WTC11 (cell line): ENCODE measurements around the gene MACROH2A2. TPM values are rescaled to one million over a fixed set of nuclear protein-coding genes. Genes with fewer than 3 reads are reported as not detected.

Source experiments
- ATAC-seq: fragments of 200-7000 bp; cut with Tn5 transposase; 2 replicates; pipeline ENCODE4 v1.10.0; 2021; ENCODE audit warnings: mild to moderate bottlenecking, moderate library complexity
- CTCF ChIA-PET: fragments of 300-600 bp; sonication (Branson Sonifier 250); formaldehyde crosslinking; loops from one replicate; lab custom pipeline; 2021; ENCODE audit warnings: antibody characterized with exemption; lab: Charles Lee
- POLR2A ChIA-PET: fragments of 350-600 bp; sonication (Branson Sonifier 250); formaldehyde crosslinking; loops from one replicate; lab custom pipeline; 2021; ENCODE audit warnings: antibody characterized with exemption; lab: Charles Lee
- DNase-seq: peaks from one replicate; pipeline ENCODE4 v3.0.0; 2021; ENCODE audit warnings: low spot score
- H3K27ac Mint-ChIP-seq: 2 replicates; pipeline ENCODE4 v1.8.0; 2021; ENCODE audit warnings: mixed read lengths
- H3K27me3 Mint-ChIP-seq: 2 replicates; pipeline ENCODE4 v1.8.0; 2021; ENCODE audit warnings: low read depth, mild to moderate bottlenecking, moderate library complexity, mixed read lengths
- H3K36me3 Mint-ChIP-seq: 2 replicates; pipeline ENCODE4 v1.8.0; 2021; ENCODE audit warnings: mixed read lengths
- H3K4me1 Mint-ChIP-seq: 2 replicates; pipeline ENCODE4 v1.8.0; 2022; ENCODE audit warnings: mixed read lengths
- H3K4me3 Mint-ChIP-seq: 2 replicates; pipeline ENCODE4 v1.8.0; 2021; ENCODE audit warnings: mild to moderate bottlenecking, moderate library complexity, mixed read lengths
- H3K9me3 Mint-ChIP-seq: 2 replicates; pipeline ENCODE4 v1.8.0; 2021; ENCODE audit warnings: mixed read lengths
- CBFB ChIP-seq: sonication (generic); formaldehyde crosslinking; IDR thresholded peaks from 2 replicates; pipeline ENCODE4 v1.8.1; 2022; ENCODE audit warnings: mild to moderate bottlenecking, low read depth, missing genetic modification reagents
- CREM ChIP-seq: sonication (generic); formaldehyde crosslinking; IDR thresholded peaks from 2 replicates; pipeline ENCODE4 v1.8.1; 2022; ENCODE audit warnings: mild to moderate bottlenecking, missing genetic modification reagents, moderate library complexity
- EMX1 ChIP-seq: fragments of 250-450 bp; sonication (Bioruptor Pico); IDR thresholded peaks from 2 replicates; pipeline ENCODE4 v1.8.0; 2021; ENCODE audit warnings: mild to moderate bottlenecking
- FOXJ3 ChIP-seq: sonication (generic); formaldehyde crosslinking; IDR thresholded peaks from 2 replicates; pipeline ENCODE4 v1.9.0; 2021; ENCODE audit warnings: missing genetic modification reagents, mild to moderate bottlenecking, borderline replicate concordance
- FOXK1 ChIP-seq: sonication (generic); formaldehyde crosslinking; IDR thresholded peaks from 2 replicates; pipeline ENCODE4 v1.8.0; 2022; ENCODE audit warnings: mild to moderate bottlenecking, moderate library complexity, missing genetic modification reagents
- JUN ChIP-seq: sonication (generic); formaldehyde crosslinking; IDR thresholded peaks from 2 replicates; pipeline ENCODE4 v1.8.0; 2023; ENCODE audit warnings: mild to moderate bottlenecking, missing genetic modification reagents
- KAT7 ChIP-seq: sonication (generic); formaldehyde crosslinking; IDR thresholded peaks from 2 replicates; pipeline ENCODE4 v1.8.1; 2023; ENCODE audit warnings: missing genetic modification reagents, mild to moderate bottlenecking, borderline replicate concordance
- MXD4 ChIP-seq: fragments of 250-450 bp; sonication (Bioruptor Pico); IDR thresholded peaks from 2 replicates; pipeline ENCODE4 v1.8.0; 2021; ENCODE audit warnings: mild to moderate bottlenecking, moderate library complexity, borderline replicate concordance
- NFYB ChIP-seq: sonication (generic); formaldehyde crosslinking; conservative IDR thresholded peaks from 2 replicates; pipeline ENCODE4 v1.8.0; 2022; ENCODE audit warnings: low read depth, missing genetic modification reagents
- OVOL2 ChIP-seq: fragments of 250-450 bp; sonication (Bioruptor Pico); IDR thresholded peaks from 2 replicates; pipeline ENCODE4 v1.9.0; 2021; ENCODE audit warnings: mild to moderate bottlenecking, borderline replicate concordance
- SMAD3 ChIP-seq: sonication (generic); formaldehyde crosslinking; IDR thresholded peaks from 2 replicates; pipeline ENCODE4 v1.8.0; 2022; ENCODE audit warnings: missing genetic modification reagents, mild to moderate bottlenecking, borderline replicate concordance
- SMAD4 ChIP-seq: sonication (generic); formaldehyde crosslinking; IDR thresholded peaks from 2 replicates; pipeline ENCODE4 v1.8.0; 2022; ENCODE audit warnings: mild to moderate bottlenecking, missing genetic modification reagents
- TEAD1 ChIP-seq: sonication (generic); formaldehyde crosslinking; IDR thresholded peaks from 2 replicates; pipeline ENCODE4 v1.8.0; 2022; ENCODE audit warnings: mild to moderate bottlenecking, missing genetic modification reagents
- TEAD4 ChIP-seq: sonication (generic); formaldehyde crosslinking; IDR thresholded peaks from 2 replicates; pipeline ENCODE4 v1.8.0; 2022; ENCODE audit warnings: mild to moderate bottlenecking, missing genetic modification reagents
- ZNF219 ChIP-seq: sonication (generic); formaldehyde crosslinking; IDR thresholded peaks from 2 replicates; pipeline ENCODE4 v1.8.0; 2023; ENCODE audit warnings: missing genetic modification reagents, mild to moderate bottlenecking, borderline replicate concordance
- total RNA-seq: library from RNA; stranded (reverse); gene quantifications from 3 replicates; pipeline ENCODE4 v1.2.3, GENCODE V29; 2021
- TF ChIP-seq, protein P1 (sequence below): sonication (generic); formaldehyde crosslinking; IDR thresholded peaks from 2 replicates; pipeline ENCODE4 v1.8.0; 2023; ENCODE audit warnings: mild to moderate bottlenecking, missing genetic modification reagents
- TF ChIP-seq, protein P2 (sequence below): fragments of 250-450 bp; sonication (Bioruptor Pico); conservative IDR thresholded peaks from 2 replicates; pipeline ENCODE4 v1.9.0; 2021; ENCODE audit warnings: mild to moderate bottlenecking
- TF ChIP-seq, protein P3 (sequence below): fragments of 200-600 bp; IDR thresholded peaks from 2 replicates; pipeline ENCODE4 v1.8.0; 2022; ENCODE audit warnings: antibody characterized with exemption
- TF ChIP-seq, protein P4 (sequence below): sonication (generic); formaldehyde crosslinking; IDR thresholded peaks from 2 replicates; pipeline ENCODE4 v1.8.1; 2023; ENCODE audit warnings: mild to moderate bottlenecking, moderate library complexity, missing genetic modification reagents
- TF ChIP-seq, protein P5 (sequence below): sonication (generic); formaldehyde crosslinking; IDR thresholded peaks from 2 replicates; pipeline ENCODE4 v1.8.0; 2022; ENCODE audit warnings: missing genetic modification reagents

MACROH2A2 gene
- total RNA-seq, 1 experiment from 2014 or later: 35.4 TPM

DNA sequence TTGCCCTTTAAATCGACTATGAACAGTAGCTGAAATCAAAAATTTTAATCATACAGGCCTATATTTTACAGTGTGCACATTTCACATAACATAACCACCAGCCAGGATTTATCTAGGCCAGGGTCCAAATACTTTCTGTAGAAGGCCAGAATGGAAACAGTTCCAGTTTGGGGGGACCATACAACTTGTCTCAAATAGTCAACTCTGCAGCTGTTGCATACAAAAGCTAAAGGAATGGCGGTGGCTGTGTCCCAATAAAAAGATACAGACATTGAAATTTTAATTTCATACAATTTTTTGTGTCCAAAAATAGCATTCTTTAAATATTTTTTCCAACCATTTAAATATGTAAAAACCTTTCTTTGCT is 94.6 kb downstream of the MACROH2A2 start:
- CTCF ChIA-PET: interaction anchor here (0.8 to 4.0 kb wide), 24 partner anchors 20 to 361 kb away, joined by 3 to 79 read pairs (median 5); partner anchors contain the start of genes MACROH2A2 and SAR1A
- no peak for ATAC-seq
- H3K36me3 Mint-ChIP-seq: peaks cover 18% of the 10 kb centered on the region
- H3K9me3 Mint-ChIP-seq: no peaks in the 10 kb centered on the region
- peak overlapping the region; percentile 69 for H3K4me3 Mint-ChIP-seq
- no peak for TF ChIP-seq CBFB (CRISPR knock-in tag)
- TF ChIP-seq NFYB (CRISPR knock-in tag): no peak
- TF ChIP-seq, protein P1, sequence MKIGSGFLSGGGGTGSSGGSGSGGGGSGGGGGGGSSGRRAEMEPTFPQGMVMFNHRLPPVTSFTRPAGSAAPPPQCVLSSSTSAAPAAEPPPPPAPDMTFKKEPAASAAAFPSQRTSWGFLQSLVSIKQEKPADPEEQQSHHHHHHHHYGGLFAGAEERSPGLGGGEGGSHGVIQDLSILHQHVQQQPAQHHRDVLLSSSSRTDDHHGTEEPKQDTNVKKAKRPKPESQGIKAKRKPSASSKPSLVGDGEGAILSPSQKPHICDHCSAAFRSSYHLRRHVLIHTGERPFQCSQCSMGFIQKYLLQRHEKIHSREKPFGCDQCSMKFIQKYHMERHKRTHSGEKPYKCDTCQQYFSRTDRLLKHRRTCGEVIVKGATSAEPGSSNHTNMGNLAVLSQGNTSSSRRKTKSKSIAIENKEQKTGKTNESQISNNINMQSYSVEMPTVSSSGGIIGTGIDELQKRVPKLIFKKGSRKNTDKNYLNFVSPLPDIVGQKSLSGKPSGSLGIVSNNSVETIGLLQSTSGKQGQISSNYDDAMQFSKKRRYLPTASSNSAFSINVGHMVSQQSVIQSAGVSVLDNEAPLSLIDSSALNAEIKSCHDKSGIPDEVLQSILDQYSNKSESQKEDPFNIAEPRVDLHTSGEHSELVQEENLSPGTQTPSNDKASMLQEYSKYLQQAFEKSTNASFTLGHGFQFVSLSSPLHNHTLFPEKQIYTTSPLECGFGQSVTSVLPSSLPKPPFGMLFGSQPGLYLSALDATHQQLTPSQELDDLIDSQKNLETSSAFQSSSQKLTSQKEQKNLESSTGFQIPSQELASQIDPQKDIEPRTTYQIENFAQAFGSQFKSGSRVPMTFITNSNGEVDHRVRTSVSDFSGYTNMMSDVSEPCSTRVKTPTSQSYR (CRISPR knock-in tag): no peak
- TF ChIP-seq FOXK1 (CRISPR knock-in tag): no peak
- TF ChIP-seq, protein P2, sequence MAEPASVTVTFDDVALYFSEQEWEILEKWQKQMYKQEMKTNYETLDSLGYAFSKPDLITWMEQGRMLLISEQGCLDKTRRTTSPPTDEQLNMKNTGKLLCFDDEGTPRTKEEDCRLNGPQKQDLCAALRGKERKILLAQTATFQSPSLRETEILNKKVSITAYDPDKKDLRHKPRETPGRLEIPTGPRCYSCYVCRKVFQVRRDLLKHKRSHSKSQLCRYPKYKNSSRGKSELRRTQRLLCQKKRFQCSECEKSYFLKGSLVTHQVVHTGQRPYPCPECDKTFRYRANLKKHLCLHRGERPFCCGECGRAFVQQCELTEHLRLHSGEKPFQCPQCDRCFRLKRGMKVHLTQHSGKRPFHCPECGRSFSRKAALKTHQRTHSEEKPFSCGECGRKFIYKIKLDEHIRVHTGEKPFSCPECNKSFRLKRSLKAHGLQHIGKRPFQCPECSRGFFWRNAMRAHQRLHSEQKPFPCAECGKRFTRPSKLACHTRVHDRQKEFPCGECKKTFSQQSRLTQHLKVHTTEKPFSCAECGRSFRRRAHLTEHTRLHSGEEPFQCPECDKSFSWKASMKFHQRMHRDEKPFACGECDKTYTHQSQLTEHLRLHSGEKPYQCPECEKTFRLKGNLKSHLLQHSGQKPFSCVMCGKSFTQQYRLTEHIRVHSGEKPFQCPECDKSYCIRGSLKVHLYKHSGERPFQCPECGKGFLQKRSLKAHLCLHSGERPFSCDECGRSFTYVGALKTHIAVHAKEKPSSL (CRISPR knock-in tag): no peak
- no peak for TF ChIP-seq JUN (CRISPR knock-in tag)
- TF ChIP-seq FOXJ3 (CRISPR knock-in tag): no peak
- TF ChIP-seq, protein P3, sequence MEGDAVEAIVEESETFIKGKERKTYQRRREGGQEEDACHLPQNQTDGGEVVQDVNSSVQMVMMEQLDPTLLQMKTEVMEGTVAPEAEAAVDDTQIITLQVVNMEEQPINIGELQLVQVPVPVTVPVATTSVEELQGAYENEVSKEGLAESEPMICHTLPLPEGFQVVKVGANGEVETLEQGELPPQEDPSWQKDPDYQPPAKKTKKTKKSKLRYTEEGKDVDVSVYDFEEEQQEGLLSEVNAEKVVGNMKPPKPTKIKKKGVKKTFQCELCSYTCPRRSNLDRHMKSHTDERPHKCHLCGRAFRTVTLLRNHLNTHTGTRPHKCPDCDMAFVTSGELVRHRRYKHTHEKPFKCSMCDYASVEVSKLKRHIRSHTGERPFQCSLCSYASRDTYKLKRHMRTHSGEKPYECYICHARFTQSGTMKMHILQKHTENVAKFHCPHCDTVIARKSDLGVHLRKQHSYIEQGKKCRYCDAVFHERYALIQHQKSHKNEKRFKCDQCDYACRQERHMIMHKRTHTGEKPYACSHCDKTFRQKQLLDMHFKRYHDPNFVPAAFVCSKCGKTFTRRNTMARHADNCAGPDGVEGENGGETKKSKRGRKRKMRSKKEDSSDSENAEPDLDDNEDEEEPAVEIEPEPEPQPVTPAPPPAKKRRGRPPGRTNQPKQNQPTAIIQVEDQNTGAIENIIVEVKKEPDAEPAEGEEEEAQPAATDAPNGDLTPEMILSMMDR: no peak
- TF ChIP-seq TEAD4 (CRISPR knock-in tag): no peak
- no peak for TF ChIP-seq KAT7 (CRISPR knock-in tag)
- no peak for TF ChIP-seq EMX1 (CRISPR knock-in tag)
- no peak for TF ChIP-seq SMAD3 (CRISPR knock-in tag)
- no peak for TF ChIP-seq TEAD1 (CRISPR knock-in tag)
- no peak for TF ChIP-seq OVOL2 (CRISPR knock-in tag)
- no peak for TF ChIP-seq MXD4 (CRISPR knock-in tag)
- TF ChIP-seq, protein P4, sequence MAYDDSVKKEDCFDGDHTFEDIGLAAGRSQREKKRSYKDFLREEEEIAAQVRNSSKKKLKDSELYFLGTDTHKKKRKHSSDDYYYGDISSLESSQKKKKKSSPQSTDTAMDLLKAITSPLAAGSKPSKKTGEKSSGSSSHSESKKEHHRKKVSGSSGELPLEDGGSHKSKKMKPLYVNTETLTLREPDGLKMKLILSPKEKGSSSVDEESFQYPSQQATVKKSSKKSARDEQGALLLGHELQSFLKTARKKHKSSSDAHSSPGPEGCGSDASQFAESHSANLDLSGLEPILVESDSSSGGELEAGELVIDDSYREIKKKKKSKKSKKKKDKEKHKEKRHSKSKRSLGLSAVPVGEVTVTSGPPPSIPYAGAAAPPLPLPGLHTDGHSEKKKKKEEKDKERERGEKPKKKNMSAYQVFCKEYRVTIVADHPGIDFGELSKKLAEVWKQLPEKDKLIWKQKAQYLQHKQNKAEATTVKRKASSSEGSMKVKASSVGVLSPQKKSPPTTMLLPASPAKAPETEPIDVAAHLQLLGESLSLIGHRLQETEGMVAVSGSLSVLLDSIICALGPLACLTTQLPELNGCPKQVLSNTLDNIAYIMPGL (CRISPR knock-in tag): no peak
- TF ChIP-seq ZNF219 (CRISPR knock-in tag): no peak
- TF ChIP-seq, protein P5, sequence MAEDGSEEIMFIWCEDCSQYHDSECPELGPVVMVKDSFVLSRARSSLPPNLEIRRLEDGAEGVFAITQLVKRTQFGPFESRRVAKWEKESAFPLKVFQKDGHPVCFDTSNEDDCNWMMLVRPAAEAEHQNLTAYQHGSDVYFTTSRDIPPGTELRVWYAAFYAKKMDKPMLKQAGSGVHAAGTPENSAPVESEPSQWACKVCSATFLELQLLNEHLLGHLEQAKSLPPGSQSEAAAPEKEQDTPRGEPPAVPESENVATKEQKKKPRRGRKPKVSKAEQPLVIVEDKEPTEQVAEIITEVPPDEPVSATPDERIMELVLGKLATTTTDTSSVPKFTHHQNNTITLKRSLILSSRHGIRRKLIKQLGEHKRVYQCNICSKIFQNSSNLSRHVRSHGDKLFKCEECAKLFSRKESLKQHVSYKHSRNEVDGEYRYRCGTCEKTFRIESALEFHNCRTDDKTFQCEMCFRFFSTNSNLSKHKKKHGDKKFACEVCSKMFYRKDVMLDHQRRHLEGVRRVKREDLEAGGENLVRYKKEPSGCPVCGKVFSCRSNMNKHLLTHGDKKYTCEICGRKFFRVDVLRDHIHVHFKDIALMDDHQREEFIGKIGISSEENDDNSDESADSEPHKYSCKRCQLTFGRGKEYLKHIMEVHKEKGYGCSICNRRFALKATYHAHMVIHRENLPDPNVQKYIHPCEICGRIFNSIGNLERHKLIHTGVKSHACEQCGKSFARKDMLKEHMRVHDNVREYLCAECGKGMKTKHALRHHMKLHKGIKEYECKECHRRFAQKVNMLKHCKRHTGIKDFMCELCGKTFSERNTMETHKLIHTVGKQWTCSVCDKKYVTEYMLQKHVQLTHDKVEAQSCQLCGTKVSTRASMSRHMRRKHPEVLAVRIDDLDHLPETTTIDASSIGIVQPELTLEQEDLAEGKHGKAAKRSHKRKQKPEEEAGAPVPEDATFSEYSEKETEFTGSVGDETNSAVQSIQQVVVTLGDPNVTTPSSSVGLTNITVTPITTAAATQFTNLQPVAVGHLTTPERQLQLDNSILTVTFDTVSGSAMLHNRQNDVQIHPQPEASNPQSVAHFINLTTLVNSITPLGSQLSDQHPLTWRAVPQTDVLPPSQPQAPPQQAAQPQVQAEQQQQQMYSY (CRISPR knock-in tag): no peak
- TF ChIP-seq SMAD4: no peak
- no peak for TF ChIP-seq CREM (CRISPR knock-in tag)
- TF ChIP-seq, all 79 proteins: peak for 0
- no peak for DNase-seq
- H3K27me3 Mint-ChIP-seq: no peaks in the 10 kb centered on the region
- H3K27ac Mint-ChIP-seq: peak overlapping the region; percentile 96
- POLR2A ChIA-PET: interaction anchor here (1.0 to 1.5 kb wide), 4 partner anchors 10 to 23 kb away, joined by 3 to 19 read pairs (median 4); partner anchors contain the start of gene SAR1A
- H3K4me1 Mint-ChIP-seq: peaks cover 16% of the 10 kb centered on the region
